Measurements from ENCODE around the gene LMNA. TPM values are rescaled to one million over a fixed set of nuclear protein-coding genes. Genes with fewer than 3 reads are reported as not detected.

Gene LMNA
- total and polyA plus RNA-seq, 2 experiments from 2014 or later: 208 to 345 TPM

DNA sequence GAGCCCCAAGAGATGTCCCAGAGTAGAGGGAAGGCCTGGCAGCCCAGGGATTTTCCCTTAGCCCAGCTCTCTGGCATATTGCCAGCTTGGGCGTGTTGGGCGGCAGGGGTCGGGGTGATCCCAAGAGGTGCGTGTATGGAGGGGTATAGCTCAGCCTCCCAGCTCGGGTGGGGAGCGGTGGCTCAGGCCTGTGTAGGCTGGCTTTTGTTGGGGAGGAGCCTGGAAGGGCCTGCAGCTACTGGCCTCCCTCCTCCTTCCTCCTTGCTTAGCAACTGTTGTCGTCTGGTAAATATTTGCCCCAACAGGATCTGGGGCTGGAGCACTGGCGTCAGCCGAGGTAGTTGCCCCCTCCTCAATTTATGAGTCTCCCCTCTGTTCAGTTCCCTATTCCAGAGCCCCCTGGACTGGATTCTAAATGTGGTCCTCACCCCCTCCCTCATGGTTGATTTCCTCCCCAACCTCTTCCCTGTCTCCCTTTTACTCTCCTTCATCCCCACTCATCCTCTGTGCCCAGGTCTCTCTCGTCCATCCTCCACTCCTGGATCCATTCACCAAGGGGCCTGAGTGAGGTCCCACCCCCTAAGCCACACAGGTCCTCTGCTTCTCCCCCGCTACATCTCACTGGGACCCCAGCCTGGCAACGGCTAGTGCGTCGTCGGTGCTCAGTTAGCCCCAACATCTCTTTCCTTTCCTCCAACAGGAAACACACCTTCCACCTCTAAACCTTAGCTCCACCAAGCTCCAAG is 10.3 kb upstream of the LMNA start:
- TF ChIP-seq EZH2phosphoT487 (IDR thresholded peaks at IDR 0.05; ENCODE audit: low read depth, severe bottlenecking, unreplicated experiment): no peak
- no peak for TF ChIP-seq EZH2 (IDR thresholded peaks at IDR 0.05; ENCODE audit: borderline replicate concordance)
- TF ChIP-seq, protein P1, sequence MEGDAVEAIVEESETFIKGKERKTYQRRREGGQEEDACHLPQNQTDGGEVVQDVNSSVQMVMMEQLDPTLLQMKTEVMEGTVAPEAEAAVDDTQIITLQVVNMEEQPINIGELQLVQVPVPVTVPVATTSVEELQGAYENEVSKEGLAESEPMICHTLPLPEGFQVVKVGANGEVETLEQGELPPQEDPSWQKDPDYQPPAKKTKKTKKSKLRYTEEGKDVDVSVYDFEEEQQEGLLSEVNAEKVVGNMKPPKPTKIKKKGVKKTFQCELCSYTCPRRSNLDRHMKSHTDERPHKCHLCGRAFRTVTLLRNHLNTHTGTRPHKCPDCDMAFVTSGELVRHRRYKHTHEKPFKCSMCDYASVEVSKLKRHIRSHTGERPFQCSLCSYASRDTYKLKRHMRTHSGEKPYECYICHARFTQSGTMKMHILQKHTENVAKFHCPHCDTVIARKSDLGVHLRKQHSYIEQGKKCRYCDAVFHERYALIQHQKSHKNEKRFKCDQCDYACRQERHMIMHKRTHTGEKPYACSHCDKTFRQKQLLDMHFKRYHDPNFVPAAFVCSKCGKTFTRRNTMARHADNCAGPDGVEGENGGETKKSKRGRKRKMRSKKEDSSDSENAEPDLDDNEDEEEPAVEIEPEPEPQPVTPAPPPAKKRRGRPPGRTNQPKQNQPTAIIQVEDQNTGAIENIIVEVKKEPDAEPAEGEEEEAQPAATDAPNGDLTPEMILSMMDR (IDR thresholded peaks at IDR 0.05; ENCODE audit: poor library complexity): no peak
- H3K4me1 ChIP-seq (ENCODE audit: insufficient read depth): peaks cover 62% of the 10 kb centered on the region
- peaks cover 64% of the 10 kb centered on the region for H3K79me2 ChIP-seq
- H4K20me1 ChIP-seq (ENCODE audit: insufficient read depth, poor library complexity, severe bottlenecking): no peaks in the 10 kb centered on the region
- no peaks in the 10 kb centered on the region for H3K9me2 ChIP-seq (replicated peaks; ENCODE audit: insufficient read depth)
- peak overlapping the region; percentile 99 for H3K27ac ChIP-seq
- H2AFZ ChIP-seq: no peak overlapping the region
- no peak overlapping the region for H3K4me3 ChIP-seq
- WGBS (ENCODE audit: low lambda C conversion rate, missing lambda C conversion rate): 48% methylated on average over 15 of the region's 15 CpGs
- peak; percentile 91 for DNase-seq (ENCODE audit: low spot score)
- H3K27me3 ChIP-seq: no peaks in the 10 kb centered on the region
- H3K4me2 ChIP-seq: peak overlapping the region; percentile 69
- no peaks in the 10 kb centered on the region for H3K9me3 ChIP-seq (ENCODE audit: low read depth)
- no peaks in the 10 kb centered on the region for H3K36me3 ChIP-seq (replicated peaks; ENCODE audit: insufficient read depth, low read depth)

DNA sequence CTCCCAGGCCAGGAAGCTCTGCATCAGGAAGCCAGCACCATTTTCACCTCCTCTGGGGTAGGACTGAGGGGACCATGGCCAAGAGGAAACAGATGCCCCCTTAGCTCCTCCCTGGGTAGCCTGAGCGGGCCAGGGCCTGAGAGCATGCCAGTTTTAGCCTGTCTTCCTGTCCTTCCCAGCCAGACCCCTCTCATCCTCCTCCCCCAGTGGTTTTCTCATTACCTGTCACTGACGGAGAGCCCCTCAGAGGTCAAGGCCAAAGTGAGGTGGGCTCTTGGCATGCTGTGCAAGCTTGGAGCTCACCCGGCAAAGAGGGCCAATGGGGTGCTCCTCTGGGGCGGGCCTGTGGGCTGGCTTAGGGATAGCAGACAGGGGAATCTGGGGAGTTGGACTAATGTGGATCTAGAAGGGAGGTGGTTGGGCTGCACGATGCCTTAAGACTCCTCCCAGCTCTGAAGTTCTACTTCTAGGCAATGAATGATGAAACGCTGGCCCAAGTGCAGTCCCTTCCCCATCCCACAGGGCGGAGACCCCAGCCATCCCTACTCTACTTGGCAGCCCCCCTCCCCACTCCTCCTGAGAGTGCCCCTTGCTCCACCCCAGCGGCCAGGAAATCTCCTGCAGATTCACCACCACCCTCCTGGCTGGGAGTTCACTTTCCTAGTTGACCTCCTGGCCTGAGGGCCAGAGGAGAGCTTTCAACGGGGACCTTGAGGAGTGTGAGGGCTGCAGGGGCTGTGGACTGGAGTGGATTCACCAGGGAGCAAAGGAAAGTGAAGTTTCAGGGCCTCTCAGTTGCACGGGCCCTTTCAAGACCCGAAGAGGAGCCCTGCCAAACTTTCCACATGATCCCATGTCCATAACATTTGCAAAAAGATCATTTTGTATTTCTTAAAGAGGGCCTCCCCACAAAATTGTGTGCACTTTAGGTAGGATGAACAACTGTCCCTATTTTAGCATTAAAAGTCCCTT is 9.4 kb upstream of the LMNA start:
- Histone ChIP-seq H3K79me2 (peaks cover 57% of the 10 kb centered on the region), H3K9me3 (ENCODE audit: low read depth) (no peaks in the 10 kb centered on the region), H3K4me1 (ENCODE audit: insufficient read depth) (peaks cover 61% of the 10 kb centered on the region), H3K4me3 (no peak overlapping the region), H3K4me2 (peak overlapping the region; percentile 69), H3K27me3 (no peaks in the 10 kb centered on the region), H3K9me2 (replicated peaks; ENCODE audit: insufficient read depth) (no peaks in the 10 kb centered on the region), H4K20me1 (ENCODE audit: insufficient read depth, poor library complexity, severe bottlenecking) (no peaks in the 10 kb centered on the region), H3K36me3 (replicated peaks; ENCODE audit: insufficient read depth, low read depth) (no peaks in the 10 kb centered on the region), H2AFZ (no peak overlapping the region), H3K27ac (peak overlapping the region; percentile 99)
- no peak for TF ChIP-seq EZH2 (IDR thresholded peaks at IDR 0.05; ENCODE audit: borderline replicate concordance)
- no peak for TF ChIP-seq EZH2phosphoT487 (IDR thresholded peaks at IDR 0.05; ENCODE audit: low read depth, severe bottlenecking, unreplicated experiment)
- no peak for DNase-seq (ENCODE audit: low spot score)
- WGBS (ENCODE audit: low lambda C conversion rate, missing lambda C conversion rate): 67% methylated on average over 11 of the region's 11 CpGs

DNA sequence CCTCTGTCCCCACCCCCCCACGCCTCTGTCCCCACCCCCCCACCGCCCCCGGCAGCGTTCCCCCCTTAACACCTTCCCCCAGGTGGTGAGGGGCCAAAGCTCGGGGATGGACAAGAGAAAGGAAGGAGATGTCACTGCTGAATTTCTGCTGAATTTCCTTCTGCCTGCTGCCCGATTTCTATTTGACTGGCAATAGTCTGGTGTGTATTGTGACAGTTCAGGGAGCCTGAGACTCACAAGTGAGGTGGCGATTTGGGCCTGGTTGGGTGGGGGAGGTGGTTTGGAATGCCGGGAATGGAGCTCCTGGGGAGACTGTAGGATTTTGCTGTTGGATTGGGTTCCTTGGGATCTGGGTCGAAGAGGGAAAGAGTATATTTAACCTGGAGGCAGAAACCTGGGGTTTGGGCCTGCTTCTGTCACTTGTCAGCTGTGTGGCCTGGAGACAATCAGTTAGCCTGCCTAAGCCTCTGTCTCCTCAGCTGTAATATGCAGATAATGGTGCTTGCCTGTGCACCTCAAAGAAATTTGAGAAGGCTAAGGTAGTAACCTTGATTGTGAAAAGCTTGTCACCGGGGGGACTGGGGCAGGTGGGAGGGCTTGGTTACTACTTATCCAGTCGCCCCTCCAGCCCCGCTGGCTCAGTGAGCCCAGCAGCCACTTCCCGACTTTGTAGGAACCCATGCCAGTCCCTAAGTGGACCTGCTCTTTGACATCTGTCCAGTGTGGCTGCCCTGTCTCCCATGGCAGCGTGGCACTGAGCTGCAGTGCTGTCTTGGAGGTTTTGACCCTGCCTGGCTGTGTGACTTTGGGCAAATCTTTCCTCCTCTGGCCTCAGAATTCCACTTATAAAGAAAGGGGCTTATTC is 7.7 kb upstream of the LMNA start:
- no peak for TF ChIP-seq EZH2 (IDR thresholded peaks at IDR 0.05; ENCODE audit: borderline replicate concordance)
- TF ChIP-seq, protein P1 (IDR thresholded peaks at IDR 0.05; ENCODE audit: poor library complexity): no peak
- TF ChIP-seq EZH2phosphoT487 (IDR thresholded peaks at IDR 0.05; ENCODE audit: low read depth, severe bottlenecking, unreplicated experiment): no peak
- DNase-seq (ENCODE audit: low spot score): no peak
- Histone ChIP-seq H3K27me3 (no peaks in the 10 kb centered on the region), H3K4me1 (ENCODE audit: insufficient read depth) (peaks cover 57% of the 10 kb centered on the region), H3K79me2 (peaks cover 47% of the 10 kb centered on the region), H3K4me2 (peak overlapping the region; percentile 69), H3K4me3 (no peak overlapping the region), H3K27ac (peak overlapping the region; percentile 99), H4K20me1 (ENCODE audit: insufficient read depth, poor library complexity, severe bottlenecking) (no peaks in the 10 kb centered on the region), H3K36me3 (replicated peaks; ENCODE audit: insufficient read depth, low read depth) (no peaks in the 10 kb centered on the region), H3K9me2 (replicated peaks; ENCODE audit: insufficient read depth) (no peaks in the 10 kb centered on the region), H2AFZ (no peak overlapping the region), H3K9me3 (ENCODE audit: low read depth) (no peaks in the 10 kb centered on the region)
- WGBS (ENCODE audit: low lambda C conversion rate, missing lambda C conversion rate): 28% methylated on average over 13 of the region's 14 CpGs

All from hepatocyte (in vitro differentiated cells).